Right hindlimb (tissue), 1 donor: Measurements from ENCODE around the gene TMEM121.
"Not testable (repeated sequence)": the region's sequence is repeated elsewhere in the genome, so short reads cannot be mapped to it uniquely, and the experiment has no call there.

Experiments used
- DNase-seq: peaks from one replicate; pipeline ENCODE4 v3.0.0-alpha.2; 2018

The TMEM121 gene

GRCh38 chr14:105547741-105548169, 21.4 kb downstream of the TMEM121 start:
- no peak for DNase-seq

- no peak for DNase-seq
Measured at GRCh38 chr14:105549481-105549880, 23.1 kb downstream of the TMEM121 start.

GRCh38 chr14:105554022-105554421, 27.6 kb downstream of the TMEM121 start:
- no peak for DNase-seq

GRCh38 chr14:105554523-105554922, 28.1 kb downstream of the TMEM121 start:
- no peak for DNase-seq

GRCh38 chr14:105557671-105558070, 31.3 kb downstream of the TMEM121 start:
- not testable (repeated sequence) for DNase-seq

GRCh38 chr14:105558449-105559154, 32.2 kb downstream of the TMEM121 start:
- DNase-seq = not testable (repeated sequence)

- DNase-seq = not testable (repeated sequence)
Measured at GRCh38 chr14:105559384-105560047, 33.1 kb downstream of the TMEM121 start.

- not testable (repeated sequence) for DNase-seq
Measured at GRCh38 chr14:105560048-105560669, 33.8 kb downstream of the TMEM121 start.

- not testable (repeated sequence) for DNase-seq
Measured at GRCh38 chr14:105561345-105561744, 35.0 kb downstream of the TMEM121 start.

- no peak for DNase-seq
Measured at GRCh38 chr14:105562713-105563346, 36.4 kb downstream of the TMEM121 start.

- no peak for DNase-seq
Measured at GRCh38 chr14:105563347-105563737, 37.0 kb downstream of the TMEM121 start.

- not testable (repeated sequence) for DNase-seq
Measured at GRCh38 chr14:105564536-105564935, 38.2 kb downstream of the TMEM121 start.

- DNase-seq = not testable (repeated sequence)
Measured at GRCh38 chr14:105565185-105565919, 39.0 kb downstream of the TMEM121 start.

GRCh38 chr14:105566248-105567163, 40.1 kb downstream of the TMEM121 start:
- DNase-seq = not testable (repeated sequence)

GRCh38 chr14:105567164-105568103, 41.1 kb downstream of the TMEM121 start:
- DNase-seq = not testable (repeated sequence)

GRCh38 chr14:105568140-105568843, 41.9 kb downstream of the TMEM121 start:
- not testable (repeated sequence) for DNase-seq

- no peak for DNase-seq
Measured at GRCh38 chr14:105568859-105569766, 42.7 kb downstream of the TMEM121 start.

- DNase-seq = no peak
Measured at GRCh38 chr14:105570482-105570881, 44.1 kb downstream of the TMEM121 start.
